LHCN-M2 (cell line): ENCODE results near the gene NAPG. TPM values are rescaled to one million over a fixed set of nuclear protein-coding genes. Genes with fewer than 3 reads are reported as not detected.
A peak's percentile ranks its signal among the peaks of the same experiment; 100 is the strongest.
"Not testable (repeated sequence)": the region's sequence is repeated elsewhere in the genome, so short reads cannot be mapped to it uniquely, and the experiment has no call there.

Source experiments
- DNase-seq: peaks from one replicate; pipeline ENCODE4 v3.0.0-alpha.2; 2012; ENCODE audit warnings: low read depth
- total RNA-seq: library from RNA; depleted of rRNA; stranded (reverse); fragments of >200 nt; gene quantifications from 2 replicates; pipeline ENCODE4 v1.2.3, GENCODE V29; 2014

Gene NAPG
- total RNA-seq, 1 experiment from 2014 or later, result 40.8 TPM

DNA sequence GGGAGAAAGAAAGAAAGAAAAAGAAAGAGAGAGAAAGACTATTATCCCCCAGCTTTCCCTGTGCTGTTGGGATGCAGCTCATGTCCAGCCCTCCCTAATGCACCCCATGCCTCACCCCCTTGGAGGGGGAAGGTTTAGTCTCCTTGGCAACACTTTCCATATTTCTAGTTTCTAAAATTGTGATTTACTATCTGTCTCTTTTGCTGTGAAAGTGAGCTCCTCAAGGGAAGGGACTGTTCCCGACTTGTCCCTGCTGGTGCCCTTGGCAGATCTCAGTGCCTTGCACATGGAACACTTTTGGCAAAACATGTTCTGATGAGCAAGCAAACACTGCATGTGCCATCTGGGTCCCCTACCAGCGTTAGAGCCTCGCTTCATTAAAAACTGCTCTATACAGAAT is 11.7 kb upstream of the NAPG start:
- no peak for DNase-seq

GRCh38 chr18:10514601-10515000 is 11.2 kb upstream of the NAPG start:
- no peak for DNase-seq

- DNase-seq, result peak; percentile 5
These were observed 10.4 kb upstream of the NAPG start for GRCh38 chr18:10515456-10515855.

- DNase-seq, result no peak
These were observed 9.7 kb upstream of the NAPG start for GRCh38 chr18:10516078-10516477.

- DNase-seq, result peak; percentile 51
These were observed 7.1 kb upstream of the NAPG start for GRCh38 chr18:10518595-10519255.

GRCh38 chr18:10519366-10519765 is 6.5 kb upstream of the NAPG start:
- peak; percentile 4 for DNase-seq

- DNase-seq, result peak; percentile 95
These were observed 5.6 kb upstream of the NAPG start for GRCh38 chr18:10519999-10520935.

DNA sequence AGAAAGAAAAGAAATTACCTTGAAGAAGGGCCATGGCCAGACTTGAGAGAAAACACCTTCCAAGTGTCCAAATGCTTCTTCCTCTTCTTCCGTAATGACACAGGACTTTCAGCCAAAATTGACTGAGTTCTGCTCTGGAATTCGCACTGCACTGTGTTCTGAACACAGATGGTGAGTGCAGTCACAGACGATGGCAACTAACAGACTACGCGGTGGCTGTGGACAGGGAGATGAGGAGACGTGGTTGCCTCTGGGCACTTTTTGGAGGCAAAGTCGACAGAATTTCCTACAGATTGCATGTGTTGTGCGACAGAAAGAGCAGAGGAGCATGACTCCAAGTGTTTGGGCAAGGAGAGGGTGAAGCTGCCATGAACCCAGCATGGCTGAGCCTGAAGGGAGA is 4.3 kb upstream of the NAPG start:
- DNase-seq, result no peak

DNA sequence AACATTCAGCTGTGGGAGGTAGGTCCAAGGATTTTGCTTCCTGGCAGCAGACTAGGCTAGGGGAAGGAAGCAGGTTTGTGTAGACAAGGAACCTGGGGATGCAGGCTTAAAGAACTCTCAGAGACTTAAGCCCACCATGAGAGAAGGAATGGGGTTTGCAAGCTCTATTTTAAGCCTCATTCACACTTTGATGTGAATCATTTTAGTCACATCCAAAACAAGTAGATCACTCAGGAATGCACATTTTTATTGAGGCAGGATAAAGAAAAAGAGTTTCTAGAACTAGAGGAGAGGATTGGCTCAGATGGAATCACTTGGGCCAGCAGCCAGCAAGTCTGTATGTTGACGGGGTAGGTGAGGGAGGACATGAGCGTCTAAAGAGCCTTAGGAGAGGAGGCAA is 3.3 kb upstream of the NAPG start:
- DNase-seq, result no peak

GRCh38 chr18:10523544-10523943 is 2.3 kb upstream of the NAPG start:
- no peak for DNase-seq

- DNase-seq, result peak; percentile 83
These were observed 1.1 kb upstream of the NAPG start for GRCh38 chr18:10524507-10525370.

GRCh38 chr18:10525371-10525691 is 496 bp upstream of the NAPG start:
- no peak for DNase-seq

GRCh38 chr18:10526561-10526949 is 728 bp downstream of the NAPG start:
- DNase-seq, result no peak

DNA sequence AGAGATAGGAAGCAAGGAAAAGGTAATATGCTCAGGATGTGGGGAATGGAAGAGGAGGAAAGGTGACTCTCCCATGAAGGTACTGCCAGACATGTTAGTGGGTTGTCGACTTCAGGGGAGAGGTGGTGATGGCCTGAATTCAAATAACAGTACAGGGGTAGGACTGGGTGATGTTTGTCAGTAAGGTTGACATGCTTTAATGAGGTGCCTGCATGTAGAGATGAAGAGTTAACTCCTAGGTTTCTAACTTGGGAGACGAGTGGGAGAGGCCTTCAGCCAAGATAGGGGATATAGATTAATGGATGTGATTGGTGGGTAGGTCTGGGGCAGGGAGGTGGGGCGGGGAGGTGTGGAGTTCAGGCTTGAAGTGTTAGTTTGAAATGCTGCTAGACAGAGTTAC is 2.6 kb downstream of the NAPG start:
- DNase-seq, result no peak

DNA sequence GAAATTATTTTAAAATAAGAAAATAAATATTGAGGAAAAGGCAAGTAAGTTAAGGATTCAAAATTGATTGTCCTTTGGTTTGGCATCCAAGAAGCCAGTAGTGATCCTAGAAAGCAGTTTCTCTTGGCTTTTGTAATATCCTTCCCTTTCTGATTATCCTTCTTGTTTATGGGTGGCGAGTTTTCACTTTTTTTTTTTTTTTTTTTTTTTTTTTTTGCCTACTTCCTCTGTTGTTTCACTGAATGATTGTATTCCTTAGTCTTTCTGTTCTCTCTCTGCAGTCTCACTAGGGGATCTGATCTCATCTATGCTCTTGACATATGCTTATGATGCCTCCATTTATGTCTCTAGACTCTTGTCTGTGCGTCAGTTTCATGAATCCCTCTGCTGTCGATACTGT is 4.2 kb downstream of the NAPG start:
- no peak for DNase-seq

DNA sequence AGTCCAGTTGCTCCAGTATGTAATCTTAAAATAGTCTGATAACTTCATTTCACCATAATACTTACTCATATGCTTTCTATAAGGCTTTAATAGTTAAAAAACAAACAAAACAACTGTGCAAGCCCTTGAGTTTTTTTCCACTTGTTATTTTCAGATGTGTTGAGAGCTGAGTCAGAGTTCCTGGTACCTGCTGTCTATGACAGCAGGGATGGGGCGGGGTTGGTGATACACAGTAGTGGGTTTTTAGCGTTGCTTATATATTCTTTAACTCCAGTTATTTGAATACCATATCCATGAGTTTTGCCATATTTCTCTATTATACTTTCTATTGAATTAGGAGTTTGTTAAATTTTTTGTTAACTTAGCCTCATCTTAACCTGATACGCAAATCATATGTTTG is 5.0 kb downstream of the NAPG start:
- peak; percentile 18 for DNase-seq

DNA sequence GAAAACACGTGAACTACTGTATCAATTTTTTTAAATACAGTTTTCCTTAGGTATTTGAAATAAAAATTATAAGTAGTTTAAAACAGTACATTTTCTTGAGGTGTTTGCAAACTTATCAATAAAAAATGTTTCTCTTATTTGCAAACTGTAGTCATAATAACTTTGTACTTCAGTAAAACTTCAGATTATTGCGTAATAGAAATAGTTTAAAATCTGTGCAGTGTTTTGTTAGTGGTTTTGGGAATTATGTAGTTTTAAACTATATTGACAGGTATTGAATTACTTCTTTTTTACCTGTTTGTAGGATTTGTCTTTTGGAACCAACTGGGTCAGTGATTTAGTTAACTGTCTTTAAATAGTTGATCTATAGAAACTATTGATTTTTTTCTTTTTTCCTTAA is 7.3 kb downstream of the NAPG start:
- DNase-seq, result no peak

DNA sequence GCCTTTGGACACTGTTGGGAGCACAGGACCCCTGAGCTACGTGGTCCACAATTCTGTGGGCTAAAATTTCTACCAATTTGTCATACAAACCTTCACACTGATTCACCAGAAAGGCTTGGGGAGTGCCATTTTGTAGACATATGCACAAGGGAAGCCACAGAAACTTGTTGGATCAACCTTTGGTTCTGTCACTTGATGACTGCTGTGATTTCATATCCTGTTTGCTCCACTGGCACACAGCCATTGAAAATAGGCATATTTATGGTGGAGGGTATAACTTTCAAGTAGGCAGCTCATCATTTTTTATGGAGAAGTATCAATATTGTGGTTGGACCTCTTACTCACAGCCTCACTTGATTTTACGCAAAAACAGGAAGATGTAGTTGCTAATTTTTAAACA is 10.5 kb downstream of the NAPG start:
- DNase-seq, result peak; percentile 38

- no peak for DNase-seq
These were observed 11.9 kb downstream of the NAPG start for GRCh38 chr18:10537765-10538164.

GRCh38 chr18:10539124-10539523 is 13.3 kb downstream of the NAPG start:
- not testable (repeated sequence) for DNase-seq

DNA sequence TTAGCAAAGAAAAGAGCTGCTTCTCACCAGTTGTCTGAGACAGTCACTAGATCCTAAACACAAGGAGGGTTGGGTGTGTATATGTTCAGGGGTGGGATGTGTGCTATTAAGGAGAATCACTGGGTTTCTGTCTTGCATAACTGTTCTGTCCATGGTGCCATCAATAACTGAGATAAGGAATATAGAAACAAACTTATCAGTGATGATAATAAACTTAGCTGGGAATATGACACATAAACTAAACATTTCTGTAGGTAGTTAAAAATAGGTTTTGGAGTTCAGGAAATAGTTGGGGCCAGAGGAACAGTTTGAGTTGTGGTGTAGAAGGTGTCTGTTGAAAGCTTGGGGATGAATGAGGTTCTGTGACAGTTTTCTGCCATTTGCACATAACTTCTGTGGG is 17.4 kb downstream of the NAPG start:
- DNase-seq, result no peak

DNA sequence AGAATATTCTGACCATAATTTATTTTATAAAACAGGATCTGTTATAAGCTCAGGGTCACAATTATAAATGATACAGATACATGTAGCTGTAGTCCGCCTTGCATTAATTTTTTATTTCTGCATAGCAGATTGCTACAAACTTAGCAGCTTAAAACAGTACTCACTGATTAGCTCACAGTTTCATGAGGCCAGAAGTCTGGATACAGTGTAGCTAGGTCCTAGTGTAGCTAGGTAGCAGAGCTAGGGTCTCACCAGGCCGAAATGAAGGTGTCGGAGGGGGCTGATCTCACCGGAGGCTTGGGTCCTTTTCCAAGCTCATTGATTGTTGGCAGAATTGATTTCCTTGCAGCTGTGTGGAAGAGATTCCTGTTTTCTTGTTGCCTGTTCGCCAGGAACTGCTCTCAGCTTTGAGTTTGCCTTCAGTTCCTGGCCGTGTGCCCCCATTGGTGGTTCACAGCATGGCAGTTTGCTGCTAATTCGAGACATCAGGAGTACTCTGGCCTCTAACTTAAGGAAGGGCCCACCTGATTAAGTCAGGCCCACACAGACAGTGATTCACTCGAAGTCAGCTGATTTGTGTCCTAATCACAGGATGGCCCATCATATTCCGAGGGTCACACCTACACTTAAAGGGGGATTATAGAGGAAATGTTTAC is 18.4 kb downstream of the NAPG start:
- no peak for DNase-seq
